Uterus (tissue), 4 donors: ENCODE results near the gene PRTFDC1. TPM values are rescaled to one million over a fixed set of nuclear protein-coding genes. Genes with fewer than 3 reads are reported as not detected.

Source experiments
- DNase-seq, 2 donors: peaks; one replicate each; pipeline ENCODE4 v3.0.0-alpha.2; 2019 to 2020
- H3K27ac ChIP-seq, 2 donors: fragments of 200-600 bp; sonication (generic); 1 replicate in 1 of 2; 2 replicates in 1 of 2; pipeline ENCODE4 v1.5.1; 2016 to 2018
- H3K27me3 ChIP-seq, 2 donors: fragments of 200-600 bp; sonication (generic); one replicate each; pipeline ENCODE4 v1.5.1; 2018 to 2019; ENCODE audit warnings: control low read depth in 1 of 2
- H3K36me3 ChIP-seq, 2 donors: fragments of 200-600 bp; sonication (generic); one replicate each; pipeline ENCODE4 v1.5.1; 2019; ENCODE audit warnings: control low read depth in 1 of 2
- H3K4me1 ChIP-seq, 2 donors: fragments of 200-600 bp; sonication (generic); one replicate each; pipeline ENCODE4 v1.5.1; 2018 to 2019; ENCODE audit warnings: control low read depth in 1 of 2
- H3K4me3 ChIP-seq, 2 donors: fragments of 200-600 bp; sonication (generic); 1 replicate in 1 of 2; 2 replicates in 1 of 2; pipeline ENCODE4 v1.5.1; 2018 to 2019; ENCODE audit warnings: mild to moderate bottlenecking in 1 of 2
- H3K9me3 ChIP-seq, 2 donors: fragments of 200-600 bp; sonication (generic); one replicate each; pipeline ENCODE4 v1.5.1; 2019; ENCODE audit warnings: control low read depth in 1 of 2
- POLR2A ChIP-seq, 2 donors: fragments of 450-650 bp; IDR thresholded peaks; one replicate each; pipeline ENCODE4 v1.6.1; 2016; ENCODE audit warnings: antibody characterized with exemption in 2 of 2, mild to moderate bottlenecking in 1 of 2, moderate library complexity in 1 of 2
- intact Hi-C: fragments of 100-400 bp; cut with DNase I; formaldehyde crosslinking; loops from one replicate; pipeline ENCODE4 v1.15.1; 2023; ENCODE audit warnings: low total_unique reads
- total RNA-seq, 4 donors: library from RNA; depleted of rRNA in 3 of 4; stranded (reverse); fragments of >200 nt in 3 of 4; gene quantifications; one replicate each; pipeline versions ENCODE4 v1.1.0 to v1.2.4, GENCODE V29; 2014 to 2023
- TF ChIP-seq, protein P1 (sequence below), 4 experiments: fragments of 200-600 bp in 2 of 4; fragments of 450-650 bp in 2 of 4; sonication (generic) in 2 of 4; IDR thresholded peaks; one replicate each; pipeline ENCODE4 v1.5.1; 2016 to 2019; ENCODE audit warnings: antibody characterized with exemption in 4 of 4, mild to moderate bottlenecking in 2 of 4, moderate library complexity in 1 of 4
- donor health status: DM: yes; HTN: yes; CAD: no.

PRTFDC1 gene
- total RNA-seq, 4 donors from 2014 or later: 1.3 to 38.7 (median 20.3) TPM

DNA sequence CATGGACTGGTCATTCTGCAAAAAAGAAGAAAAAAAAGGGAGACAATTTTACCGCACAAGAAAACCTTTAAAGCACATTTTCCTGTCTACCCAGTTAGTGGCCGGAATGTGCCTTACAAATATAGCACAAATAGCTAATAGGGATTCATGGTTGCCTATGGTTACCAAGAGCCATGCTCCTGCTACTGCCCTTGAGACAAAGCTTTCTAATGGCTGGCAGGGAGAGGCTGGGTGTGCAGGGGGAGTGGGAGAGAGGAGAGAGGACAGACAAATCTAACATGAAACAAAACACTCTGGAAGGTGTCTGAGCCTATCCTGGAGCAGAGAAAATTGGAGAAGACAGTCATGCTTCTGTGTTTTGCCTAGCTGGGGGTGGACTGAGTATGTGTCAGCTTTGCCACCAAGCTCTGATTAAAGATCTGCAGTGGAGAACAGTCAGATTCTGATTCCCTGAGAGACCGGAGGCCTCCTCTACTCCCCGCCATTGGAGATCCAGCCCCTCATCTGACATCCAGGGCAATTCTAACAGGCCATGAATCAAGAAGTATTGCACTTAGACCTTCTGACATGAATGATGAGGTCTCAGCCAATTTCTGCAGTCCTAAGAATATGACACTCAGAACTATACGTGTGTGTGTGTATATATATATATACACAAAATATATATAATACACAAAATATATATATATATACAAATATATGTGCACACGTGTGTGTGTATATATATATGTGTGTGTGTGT lies 80.2 kb downstream of the PRTFDC1 start:
- H3K27ac ChIP-seq: no peak overlapping the region
- no peaks in the 10 kb centered on the region for H3K27me3 ChIP-seq
- no peak for DNase-seq
- intact Hi-C loops: no loop called here
- no peaks in the 10 kb centered on the region for H3K36me3 ChIP-seq
- H3K4me3 ChIP-seq: no peak overlapping the region
- H3K4me1 ChIP-seq: no peaks in the 10 kb centered on the region
- TF ChIP-seq, protein P1, sequence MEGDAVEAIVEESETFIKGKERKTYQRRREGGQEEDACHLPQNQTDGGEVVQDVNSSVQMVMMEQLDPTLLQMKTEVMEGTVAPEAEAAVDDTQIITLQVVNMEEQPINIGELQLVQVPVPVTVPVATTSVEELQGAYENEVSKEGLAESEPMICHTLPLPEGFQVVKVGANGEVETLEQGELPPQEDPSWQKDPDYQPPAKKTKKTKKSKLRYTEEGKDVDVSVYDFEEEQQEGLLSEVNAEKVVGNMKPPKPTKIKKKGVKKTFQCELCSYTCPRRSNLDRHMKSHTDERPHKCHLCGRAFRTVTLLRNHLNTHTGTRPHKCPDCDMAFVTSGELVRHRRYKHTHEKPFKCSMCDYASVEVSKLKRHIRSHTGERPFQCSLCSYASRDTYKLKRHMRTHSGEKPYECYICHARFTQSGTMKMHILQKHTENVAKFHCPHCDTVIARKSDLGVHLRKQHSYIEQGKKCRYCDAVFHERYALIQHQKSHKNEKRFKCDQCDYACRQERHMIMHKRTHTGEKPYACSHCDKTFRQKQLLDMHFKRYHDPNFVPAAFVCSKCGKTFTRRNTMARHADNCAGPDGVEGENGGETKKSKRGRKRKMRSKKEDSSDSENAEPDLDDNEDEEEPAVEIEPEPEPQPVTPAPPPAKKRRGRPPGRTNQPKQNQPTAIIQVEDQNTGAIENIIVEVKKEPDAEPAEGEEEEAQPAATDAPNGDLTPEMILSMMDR (IDR thresholded peaks at IDR 0.05): no peak
- TF ChIP-seq POLR2A (IDR thresholded peaks at IDR 0.05): no peak
- no peaks in the 10 kb centered on the region for H3K9me3 ChIP-seq

DNA sequence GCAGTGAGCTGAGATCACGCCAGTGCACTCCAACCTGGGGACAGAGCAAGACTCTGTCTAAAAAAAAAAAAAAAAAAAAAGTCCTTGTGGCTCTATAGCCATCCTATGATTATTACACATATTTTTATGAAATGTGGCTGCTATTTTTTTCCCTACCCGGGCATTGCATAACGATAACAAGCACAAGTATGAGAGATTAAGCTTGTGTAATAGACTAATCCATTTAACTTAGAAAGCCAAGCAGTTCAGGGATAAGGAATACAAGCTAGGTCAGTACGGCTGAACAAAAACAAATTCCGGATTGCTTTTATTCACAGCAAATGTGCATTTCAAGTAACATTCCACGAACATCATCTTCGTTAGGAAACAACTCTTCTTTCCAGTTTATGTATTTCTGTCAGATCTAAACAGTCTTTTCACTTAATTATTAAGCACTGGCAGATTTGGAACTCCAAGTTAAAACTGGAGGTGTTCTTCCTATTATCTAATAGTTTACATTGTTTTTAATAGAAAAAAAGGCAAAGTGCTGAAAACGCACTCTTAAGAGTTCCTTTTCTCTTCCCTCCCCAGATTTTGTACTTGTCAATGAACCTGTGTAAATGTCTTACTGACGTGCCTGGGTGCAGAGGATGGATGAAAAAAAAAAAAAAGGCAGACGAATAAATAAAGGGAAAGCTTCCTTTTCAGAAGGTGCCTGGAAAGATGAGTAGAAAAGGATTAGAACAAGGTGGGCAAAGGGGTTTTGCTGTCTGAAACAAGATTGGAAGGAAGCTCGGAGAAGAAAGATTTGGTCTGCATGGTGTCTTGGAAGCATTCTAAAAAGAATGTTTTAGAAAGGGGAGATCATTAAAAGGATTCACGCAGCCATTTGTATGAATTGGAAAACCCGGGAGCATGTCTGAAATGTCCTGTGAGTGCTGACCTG lies 81.1 kb downstream of the PRTFDC1 start:
- H3K4me1 ChIP-seq: no peaks in the 10 kb centered on the region

GRCh38 chr10:24869354-24870015 lies 82.9 kb downstream of the PRTFDC1 start:
- Histone ChIP-seq H3K9me3 (no peaks in the 10 kb centered on the region), H3K4me1 (no peaks in the 10 kb centered on the region), H3K36me3 (no peaks in the 10 kb centered on the region), H3K27me3 (no peaks in the 10 kb centered on the region), H3K27ac (no peak overlapping the region), H3K4me3 (no peak overlapping the region)
- no peak for DNase-seq
- TF ChIP-seq, protein P1 (IDR thresholded peaks at IDR 0.05): no peak
- TF ChIP-seq POLR2A (IDR thresholded peaks at IDR 0.05): no peak
- intact Hi-C loops: no loop called here

More for the DNA sequence above, 81.1 kb downstream of the PRTFDC1 start:
- Histone ChIP-seq H3K4me3 (no peak overlapping the region), H3K27me3 (no peaks in the 10 kb centered on the region), H3K36me3 (no peaks in the 10 kb centered on the region), H3K27ac (no peak overlapping the region), H3K9me3 (no peaks in the 10 kb centered on the region)
- TF ChIP-seq POLR2A (IDR thresholded peaks at IDR 0.05): no peak
- TF ChIP-seq, protein P1 (IDR thresholded peaks at IDR 0.05): no peak
- intact Hi-C loops: no loop called here
- no peak for DNase-seq

- no peaks in the 10 kb centered on the region for H3K27me3 ChIP-seq
- no peaks in the 10 kb centered on the region for H3K36me3 ChIP-seq
- TF ChIP-seq POLR2A (IDR thresholded peaks at IDR 0.05): no peak
- TF ChIP-seq, protein P1 (IDR thresholded peaks at IDR 0.05): no peak
- H3K27ac ChIP-seq: peak overlapping the region; percentile 39 to 54
- H3K9me3 ChIP-seq: no peaks in the 10 kb centered on the region
- no peak overlapping the region for H3K4me3 ChIP-seq
- DNase-seq: peak; percentile 44 to 60
- H3K4me1 ChIP-seq: no peaks in the 10 kb centered on the region
- intact Hi-C loops: no loop called here
These were observed 85.5 kb downstream of the PRTFDC1 start for GRCh38 chr10:24866604-24867583.
